GM12801 (cell line): ENCODE data around the gene DBH.

ENCODE experiments used
- CTCF ChIP-seq: IDR thresholded peaks from one replicate; pipeline ENCODE4 v1.5.1; 2011; ENCODE audit warnings: control low read depth; ENCODE audit not compliant: insufficient read length; ENCODE audit errors: extremely low read depth

DBH gene

DNA sequence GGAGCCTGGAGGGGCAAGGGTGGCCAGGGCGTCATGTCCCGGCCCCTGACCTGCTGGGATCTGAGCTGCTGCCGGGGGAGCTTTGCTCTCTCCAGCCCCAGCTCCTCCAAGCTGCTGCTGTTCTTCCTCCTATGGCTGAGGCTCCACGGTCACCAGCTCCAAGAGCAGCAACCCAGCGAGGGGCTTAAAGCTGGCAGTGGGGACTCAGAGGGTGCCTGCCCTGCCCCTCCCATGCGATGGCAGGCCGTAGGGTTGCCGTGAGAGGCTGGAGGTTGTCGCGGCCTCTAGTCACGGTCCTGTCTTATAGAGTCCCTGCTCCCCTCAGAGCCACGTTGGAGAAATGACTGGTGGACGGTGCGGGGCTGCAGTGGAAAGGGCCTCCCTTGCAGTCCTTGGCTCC is 19.5 kb downstream of the DBH start:
- TF ChIP-seq CTCF, result no peak

DNA sequence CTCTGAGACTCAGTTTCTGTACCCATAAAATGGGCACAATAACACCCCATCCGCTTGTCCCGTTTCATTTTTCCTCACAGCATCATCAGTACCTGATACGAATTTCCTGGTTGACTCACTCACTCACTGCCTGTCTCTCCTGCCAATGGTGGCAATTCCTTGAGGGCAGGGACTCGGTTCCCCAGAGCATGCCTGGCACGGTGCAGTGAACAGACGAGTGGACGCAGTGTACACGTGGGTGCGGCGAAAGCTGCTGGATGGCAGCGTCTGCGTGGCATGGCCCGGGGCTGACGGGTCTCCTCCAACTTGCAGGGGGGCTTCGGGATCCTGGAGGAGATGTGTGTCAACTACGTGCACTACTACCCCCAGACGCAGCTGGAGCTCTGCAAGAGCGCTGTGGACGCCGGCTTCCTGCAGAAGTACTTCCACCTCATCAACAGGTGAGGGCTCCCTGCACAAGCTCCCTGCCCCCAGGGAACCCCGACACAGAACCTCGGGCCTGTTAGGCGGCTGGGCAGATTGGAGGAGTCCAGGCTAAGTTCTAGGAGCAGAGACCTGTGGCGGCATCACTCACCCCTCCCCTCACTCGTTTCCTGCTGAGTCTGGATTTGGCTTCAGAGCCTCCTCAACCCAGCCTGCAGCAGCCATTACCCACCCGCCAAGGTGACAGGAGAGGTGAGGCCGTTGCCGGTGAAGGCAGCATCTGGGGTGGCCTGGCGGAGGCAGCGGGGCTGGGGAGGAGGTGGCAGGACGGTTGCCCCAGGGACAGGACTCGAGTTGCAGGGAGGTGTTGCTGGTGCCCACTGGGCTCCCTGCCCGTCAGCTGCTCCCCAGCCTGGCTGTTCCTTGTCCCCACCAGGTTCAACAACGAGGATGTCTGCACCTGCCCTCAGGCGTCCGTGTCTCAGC is 20.3 kb downstream of the DBH start:
- TF ChIP-seq CTCF, result no peak

GRCh38 chr9:133657120-133657661 is 21.0 kb downstream of the DBH start:
- no peak for TF ChIP-seq CTCF

GRCh38 chr9:133658442-133659431 is 22.6 kb downstream of the DBH start:
- TF ChIP-seq CTCF, result no peak

DNA sequence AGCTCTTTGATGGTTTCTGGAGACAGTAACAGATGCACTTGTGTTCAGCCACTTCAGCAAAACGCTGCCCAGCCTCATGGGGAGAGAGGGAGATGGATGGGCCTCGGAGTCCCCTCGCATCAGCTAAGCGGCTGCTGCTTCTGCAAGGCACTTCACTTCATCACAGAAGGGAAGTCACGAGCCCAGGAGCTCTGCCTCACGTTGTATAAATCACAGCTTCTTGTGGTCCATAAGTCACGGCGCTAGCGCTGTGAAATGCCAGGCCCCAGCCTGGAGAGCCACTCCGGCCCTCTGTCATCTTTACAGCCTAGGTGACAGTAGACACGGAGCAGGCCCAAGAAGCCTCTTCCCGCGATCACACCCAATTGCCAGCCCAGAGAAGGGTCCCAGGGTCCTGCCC is 23.4 kb downstream of the DBH start:
- no peak for TF ChIP-seq CTCF

DNA sequence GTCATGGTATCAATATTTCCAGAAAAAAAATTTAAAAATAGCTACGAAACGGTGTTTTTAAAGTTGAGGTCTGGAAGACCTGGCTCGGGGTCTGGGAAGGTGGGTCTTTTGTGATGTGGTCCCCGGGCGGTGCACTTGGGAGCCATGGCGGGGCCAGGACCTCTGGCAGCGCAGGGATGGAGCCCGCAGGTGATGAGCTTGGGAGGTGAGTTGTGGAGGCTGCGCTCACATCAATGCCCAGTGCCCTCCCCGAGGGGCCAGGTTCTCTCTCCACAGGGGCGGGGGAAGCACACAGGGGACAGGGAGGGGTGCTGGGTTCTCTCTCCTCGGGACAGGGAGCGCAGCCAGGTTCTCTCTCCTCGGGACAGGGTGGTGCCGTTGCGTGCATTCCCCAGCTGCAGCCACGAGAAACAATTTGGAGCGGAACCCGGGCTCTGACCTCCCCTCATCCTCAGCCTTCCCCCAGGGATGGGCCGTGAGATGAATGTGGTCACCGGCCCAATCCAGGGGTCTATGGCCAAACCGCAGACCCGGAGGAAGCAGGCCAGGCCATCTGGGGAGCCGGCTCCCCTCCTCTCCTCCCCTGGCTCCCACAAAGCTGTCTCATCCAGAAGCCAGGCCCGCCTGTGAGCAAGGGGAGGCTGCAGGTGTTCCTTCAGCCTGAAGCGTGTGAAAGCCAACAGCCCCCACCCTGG is 25.8 kb downstream of the DBH start:
- no peak for TF ChIP-seq CTCF
